ENCODE results near the gene KLC3.

Gene KLC3

DNA sequence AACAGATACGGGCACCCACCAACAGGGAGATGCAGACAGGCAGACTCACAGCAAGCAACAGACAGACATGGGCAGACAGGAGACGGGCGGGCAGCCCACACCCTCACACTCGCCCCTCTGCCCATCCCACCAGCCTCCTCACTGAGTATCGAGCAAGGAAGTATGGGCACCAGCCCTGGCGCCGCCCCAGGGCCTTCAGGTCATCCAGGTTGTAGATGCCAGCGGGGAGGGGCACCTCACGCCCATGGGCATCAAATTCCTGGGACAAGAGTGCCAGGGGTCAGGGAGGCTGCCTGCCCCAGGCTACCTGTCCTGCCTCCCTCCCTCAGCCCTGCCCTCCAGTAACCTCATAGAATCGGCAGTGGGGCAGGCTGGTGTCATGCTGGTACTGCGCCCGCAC lies 24.1 kb downstream of the KLC3 start:
- TF ChIP-seq, protein P1, sequence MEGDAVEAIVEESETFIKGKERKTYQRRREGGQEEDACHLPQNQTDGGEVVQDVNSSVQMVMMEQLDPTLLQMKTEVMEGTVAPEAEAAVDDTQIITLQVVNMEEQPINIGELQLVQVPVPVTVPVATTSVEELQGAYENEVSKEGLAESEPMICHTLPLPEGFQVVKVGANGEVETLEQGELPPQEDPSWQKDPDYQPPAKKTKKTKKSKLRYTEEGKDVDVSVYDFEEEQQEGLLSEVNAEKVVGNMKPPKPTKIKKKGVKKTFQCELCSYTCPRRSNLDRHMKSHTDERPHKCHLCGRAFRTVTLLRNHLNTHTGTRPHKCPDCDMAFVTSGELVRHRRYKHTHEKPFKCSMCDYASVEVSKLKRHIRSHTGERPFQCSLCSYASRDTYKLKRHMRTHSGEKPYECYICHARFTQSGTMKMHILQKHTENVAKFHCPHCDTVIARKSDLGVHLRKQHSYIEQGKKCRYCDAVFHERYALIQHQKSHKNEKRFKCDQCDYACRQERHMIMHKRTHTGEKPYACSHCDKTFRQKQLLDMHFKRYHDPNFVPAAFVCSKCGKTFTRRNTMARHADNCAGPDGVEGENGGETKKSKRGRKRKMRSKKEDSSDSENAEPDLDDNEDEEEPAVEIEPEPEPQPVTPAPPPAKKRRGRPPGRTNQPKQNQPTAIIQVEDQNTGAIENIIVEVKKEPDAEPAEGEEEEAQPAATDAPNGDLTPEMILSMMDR (IDR thresholded peaks at IDR 0.05; ENCODE audit: low read depth, low read length, missing control alignments), result no peak
- in situ Hi-C loops (cut with HindIII; ENCODE audit: low sequenced_read_pairs), result no loop called here
- H3K4me3 ChIP-seq (ENCODE audit: low read depth, low read length), result no peak overlapping the region
- DNase-seq (ENCODE audit: low read depth), result no peak

DNA sequence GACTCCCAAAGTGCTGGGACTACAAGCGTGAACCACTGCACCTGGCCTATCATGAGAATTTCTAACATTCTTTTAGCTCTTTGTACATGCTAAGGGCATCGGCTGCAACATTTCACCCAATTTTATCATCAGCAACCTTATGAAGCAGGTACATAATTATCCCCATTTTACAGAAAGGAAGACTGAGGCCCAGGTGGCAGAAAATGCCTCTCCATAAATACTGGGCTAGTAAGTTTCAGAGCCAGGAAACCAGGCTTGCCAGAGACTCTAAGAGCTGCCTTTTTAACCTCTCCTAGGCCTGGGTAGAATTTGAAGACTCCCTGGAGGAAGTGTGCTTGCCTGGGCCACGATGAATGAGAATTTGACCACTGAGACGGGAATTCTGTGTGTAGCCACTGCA lies 27.6 kb downstream of the KLC3 start:
- no peak for DNase-seq (ENCODE audit: low read depth)
- in situ Hi-C loops (cut with HindIII; ENCODE audit: low sequenced_read_pairs), result no loop called here
- no peak overlapping the region for H3K4me3 ChIP-seq (ENCODE audit: low read depth, low read length)
- TF ChIP-seq, protein P1 (IDR thresholded peaks at IDR 0.05; ENCODE audit: low read depth, low read length, missing control alignments), result no peak

DNA sequence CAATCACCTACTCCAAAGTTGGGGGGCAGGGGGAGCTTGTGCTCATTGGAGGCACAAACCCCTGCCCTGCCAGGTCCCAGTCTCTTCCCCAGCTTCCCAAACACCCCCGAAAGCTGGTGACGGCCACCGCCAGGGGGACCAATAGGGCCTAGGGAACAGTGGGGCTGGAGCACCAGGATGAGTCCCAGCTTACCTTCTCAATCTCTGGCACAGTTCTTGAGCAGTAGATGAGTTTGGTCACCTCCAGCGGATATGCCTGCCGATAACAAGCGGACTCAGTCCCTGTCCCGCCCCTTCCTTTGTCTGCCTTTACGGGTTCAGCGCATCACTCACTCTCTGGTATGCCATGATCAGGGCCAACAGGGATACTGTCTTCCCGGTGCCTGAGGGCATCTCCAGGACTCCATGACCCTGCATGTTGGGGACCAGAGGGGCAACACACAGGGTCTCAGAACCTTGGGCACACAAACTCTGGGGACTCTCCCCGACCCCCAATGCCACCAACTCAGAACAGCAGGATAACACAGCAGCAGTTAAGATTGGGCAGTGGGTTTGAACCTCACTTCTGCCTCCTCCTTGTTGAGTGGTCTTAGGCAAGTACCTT lies 28.3 kb downstream of the KLC3 start:
- TF ChIP-seq, protein P1 (IDR thresholded peaks at IDR 0.05; ENCODE audit: low read depth, low read length, missing control alignments), result no peak
- no peak for DNase-seq (ENCODE audit: low read depth)
- in situ Hi-C loops (cut with HindIII; ENCODE audit: low sequenced_read_pairs), result no loop called here
- peak overlapping the region; percentile 78 for H3K4me3 ChIP-seq (ENCODE audit: low read depth, low read length)

DNA sequence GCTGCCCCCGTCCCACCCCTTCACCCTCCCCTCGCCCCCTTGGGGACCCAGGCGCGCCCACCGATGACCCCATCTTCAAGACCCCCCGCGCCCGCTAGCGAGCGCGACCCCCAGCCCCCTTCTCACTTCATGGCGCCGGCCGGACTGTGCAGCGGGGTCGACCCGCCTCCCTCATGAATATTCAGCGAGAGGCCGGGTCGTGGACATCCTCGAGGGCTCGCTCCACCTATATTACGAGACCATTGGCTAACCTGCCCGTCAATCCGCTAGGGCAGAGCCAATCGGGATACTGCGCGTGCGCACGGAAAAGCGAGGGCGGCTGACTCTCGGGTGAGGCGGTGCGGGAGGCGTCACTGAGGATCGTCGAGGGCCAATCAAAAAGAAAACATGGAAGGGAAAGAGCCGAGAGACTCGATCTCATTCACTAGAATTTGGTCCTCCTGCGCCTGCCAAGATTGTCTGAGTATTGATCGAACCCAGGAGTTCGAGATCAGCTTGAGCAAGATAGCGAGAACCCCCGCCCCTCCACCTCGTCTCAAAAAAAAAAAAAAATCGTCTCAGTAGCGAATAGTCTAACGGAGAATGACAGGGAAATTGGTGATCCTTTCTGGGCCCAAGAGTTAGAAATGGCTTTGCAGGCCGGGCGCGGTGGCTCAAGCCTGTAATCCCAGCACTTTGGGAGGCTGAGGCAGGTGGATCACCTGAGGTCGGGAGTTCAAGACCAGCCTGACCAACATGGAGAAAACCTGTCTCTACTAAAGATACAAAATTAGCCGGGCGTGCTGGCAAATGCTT lies 30.1 kb downstream of the KLC3 start, which contains the start of gene ERCC2:
Gene ERCC2, minus strand, starts transcription at position 164 of the 795 bp plus-strand sequence. Its CDS starts 33 bp downstream, at position 131.
- in situ Hi-C loops (cut with HindIII; ENCODE audit: low sequenced_read_pairs), result no loop called here

DNA sequence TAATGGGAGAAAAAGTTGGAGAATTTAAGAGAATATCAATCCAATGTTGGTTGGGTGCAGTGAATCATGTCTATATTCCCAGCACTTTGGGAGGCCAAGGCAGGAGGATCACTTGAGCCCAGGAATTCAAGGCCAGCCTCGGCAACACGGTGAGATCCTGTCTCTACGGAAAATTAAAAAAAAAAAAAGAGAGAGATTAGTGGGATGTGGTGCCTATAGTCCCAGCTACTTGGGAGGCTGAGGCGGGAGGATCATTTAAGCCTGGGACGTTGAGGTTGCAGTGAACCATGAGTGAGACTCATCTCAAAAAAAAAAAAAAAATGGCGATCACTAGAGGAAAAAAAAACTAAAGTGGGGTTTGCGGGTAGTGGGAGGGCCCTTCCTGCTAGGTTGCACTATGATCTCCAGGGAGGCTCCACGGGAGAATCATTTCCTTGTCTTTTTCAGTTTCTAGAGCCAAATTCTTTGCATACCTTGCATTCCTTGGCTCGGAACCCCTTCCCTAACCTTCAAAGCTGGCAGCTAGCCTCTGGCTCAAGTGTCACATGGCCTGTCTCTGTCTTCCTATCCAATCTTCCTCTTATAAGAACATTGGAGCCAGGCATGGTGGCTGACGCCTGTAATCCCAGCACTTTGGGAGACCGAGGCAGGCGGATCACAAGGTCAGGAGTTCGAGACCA lies 35.6 kb downstream of the KLC3 start:
- TF ChIP-seq, protein P1 (IDR thresholded peaks at IDR 0.05; ENCODE audit: low read depth, low read length, missing control alignments), result no peak
- DNase-seq (ENCODE audit: low read depth), result peak; percentile 96
- no peak overlapping the region for H3K4me3 ChIP-seq (ENCODE audit: low read depth, low read length)
- in situ Hi-C loops (cut with HindIII; ENCODE audit: low sequenced_read_pairs), result no loop called here

More for the DNA sequence above, 30.1 kb downstream of the KLC3 start, which contains the start of gene ERCC2:
- TF ChIP-seq, protein P1 (IDR thresholded peaks at IDR 0.05; ENCODE audit: low read depth, low read length, missing control alignments), result no peak
- peak within 1 kb of the TSS; percentile 78 for H3K4me3 ChIP-seq (ENCODE audit: low read depth, low read length)
- peak; percentile 98 for DNase-seq (ENCODE audit: low read depth)

DNA sequence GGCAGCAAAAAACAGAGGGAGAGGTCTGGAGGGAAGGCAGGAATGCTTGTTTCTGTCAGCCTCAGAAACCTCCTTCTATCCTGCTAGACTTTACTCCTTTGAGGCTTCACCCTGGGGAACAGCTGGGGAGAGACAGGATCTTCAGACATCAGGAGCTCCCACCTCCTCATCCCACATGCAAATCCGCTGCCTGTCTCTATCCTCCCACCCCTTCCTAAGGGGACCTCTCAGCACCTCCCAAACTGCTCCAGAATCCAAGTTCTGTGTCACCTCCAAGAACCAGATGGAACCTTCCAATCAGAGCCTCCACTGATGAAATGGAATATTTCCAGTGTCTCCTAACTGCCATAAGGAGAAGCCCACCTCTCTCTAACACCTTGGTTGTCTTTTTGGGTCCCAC lies 39.6 kb downstream of the KLC3 start:
- no peak for DNase-seq (ENCODE audit: low read depth)
- H3K4me3 ChIP-seq (ENCODE audit: low read depth, low read length), result no peak overlapping the region
- in situ Hi-C loops (cut with HindIII; ENCODE audit: low sequenced_read_pairs), result no loop called here
- TF ChIP-seq, protein P1 (IDR thresholded peaks at IDR 0.05; ENCODE audit: low read depth, low read length, missing control alignments), result no peak
